HepG2 (cell line): ENCODE results near the gene SIN3A. TPM values are rescaled to one million over a fixed set of nuclear protein-coding genes. Genes with fewer than 3 reads are reported as not detected.

ENCODE experiments used
- ATAC-seq: fragments of 200-7000 bp; cut with Tn5 transposase; 3 replicates; pipeline ENCODE4 v1.9.1; 2020; ENCODE audit warnings: mild to moderate bottlenecking, moderate library complexity
- BruUV-seq: library from RNA; stranded (reverse); fragments of 400-500 nt; replicated peaks from 2 replicates; lab custom pipeline; 2021; lab: Mats Ljungman, UMichigan
- CTCF ChIA-PET: fragments of 300-600 bp; formaldehyde crosslinking; extraction: SDS; loops from one replicate; lab custom pipeline; 2021; ENCODE audit warnings: low total read pairs, inconsistent platforms, low intra/inter-chr PET ratio; lab: Yijun Ruan, JAX
- POLR2A ChIA-PET: fragments of 350-600 bp; sonication (Branson Sonifier 250); formaldehyde crosslinking; loops from one replicate; lab custom pipeline; 2020; ENCODE audit warnings: antibody characterized with exemption, inconsistent platforms; lab: Yijun Ruan, JAX
- DNase-seq: peaks from one replicate; pipeline ENCODE4 v3.0.0-alpha.2; 2015; ENCODE audit warnings: low spot score
- FAIRE-seq: peaks from 3 replicates; lab custom pipeline; 2011; peaks lifted over from hg19 to GRCh38; lab: Jason Lieb, UNC
- H2AFZ ChIP-seq: one replicate; pipeline ENCODE4 v1.6.1; 2011; ENCODE audit warnings: low read length, inconsistent platforms
- H3K27ac ChIP-seq: fragments of 300-600 bp; 3 replicates; pipeline ENCODE4 v1.8.0; 2011; ENCODE audit warnings: mixed run types, mild to moderate bottlenecking, mixed read lengths, low read length, inconsistent platforms; ENCODE audit not compliant: insufficient read depth; ENCODE audit errors: extremely low read length
- H3K27me3 ChIP-seq, 2 experiments: fragments of 200-600 bp in 1 of 2; 2 replicates in 1 of 2; 3 replicates in 1 of 2; pipeline versions ENCODE4 v1.6.0 to v1.8.0; 2011; ENCODE audit warnings: low read length in 2 of 2, mild to moderate bottlenecking in 2 of 2, moderate library complexity in 2 of 2, inconsistent platforms in 1 of 2; ENCODE audit not compliant: insufficient read depth in 2 of 2, control insufficient read depth in 1 of 2
- H3K36me3 ChIP-seq, 2 experiments: fragments of 200-600 bp in 1 of 2; replicated peaks in 1 of 2; 2 replicates in 1 of 2; 3 replicates in 1 of 2; pipeline versions ENCODE4 v1.5.1 to v1.8.0; 2011; ENCODE audit warnings: low read length in 2 of 2, inconsistent platforms in 1 of 2; ENCODE audit not compliant: insufficient read depth in 2 of 2, control insufficient read depth in 1 of 2
- H3K4me1 ChIP-seq: 2 replicates; pipeline ENCODE4 v1.5.1; 2012; ENCODE audit warnings: low read length, inconsistent platforms; ENCODE audit not compliant: insufficient read depth
- H3K4me2 ChIP-seq: 2 replicates; pipeline ENCODE4 v1.6.0; 2011; ENCODE audit warnings: low read depth, low read length, inconsistent platforms
- H3K4me3 ChIP-seq, 3 experiments: fragments of 200-600 bp in 1 of 3; sonication (generic), shearing (Covaris generic) in 1 of 3; replicated peaks in 1 of 3; 2 replicates each; pipeline ENCODE4 v1.5.1; 2011 to 2016; ENCODE audit warnings: low read length in 3 of 3, inconsistent platforms in 2 of 3, low read depth in 2 of 3, mild to moderate bottlenecking in 2 of 3, control low read depth in 1 of 3, mixed read lengths in 1 of 3; ENCODE audit not compliant: insufficient read depth in 1 of 3
- H3K79me2 ChIP-seq: one replicate; pipeline ENCODE4 v1.6.1; 2011; ENCODE audit warnings: low read length, inconsistent platforms; ENCODE audit not compliant: insufficient read depth
- H3K9ac ChIP-seq: 2 replicates; pipeline ENCODE4 v1.6.0; 2011; ENCODE audit warnings: mild to moderate bottlenecking, low read depth, low read length, inconsistent platforms; ENCODE audit not compliant: insufficient read depth
- H3K9me3 ChIP-seq: 2 replicates; pipeline ENCODE4 v1.5.1; 2012; ENCODE audit warnings: mild to moderate bottlenecking, low read length
- H4K20me1 ChIP-seq: 2 replicates; pipeline ENCODE4 v1.6.0; 2011; ENCODE audit warnings: inconsistent platforms, mild to moderate bottlenecking, low read length, moderate library complexity; ENCODE audit not compliant: insufficient read depth
- BATF2 ChIP-seq: sonication (generic); formaldehyde crosslinking; IDR thresholded peaks from 2 replicates; pipeline ENCODE4 v1.8.0; 2022; ENCODE audit warnings: mild to moderate bottlenecking, missing genetic modification reagents, moderate library complexity
- CENPBD1 ChIP-seq: sonication (generic); formaldehyde crosslinking; IDR thresholded peaks from 2 replicates; pipeline ENCODE4 v1.8.0; 2022; ENCODE audit warnings: missing genetic modification reagents, low read depth, mild to moderate bottlenecking, borderline replicate concordance
- NR2F1 ChIP-seq, 2 experiments: fragments of 450-650 bp in 1 of 2; formaldehyde crosslinking in 1 of 2; IDR thresholded peaks; 2 replicates each; pipeline versions ENCODE4 v1.5.0 to v1.6.1; 2016 to 2020; ENCODE audit warnings: mild to moderate bottlenecking in 1 of 2, missing compliant biosample characterization in 1 of 2, missing genetic modification reagents in 1 of 2, moderate library complexity in 1 of 2
- SETDB1 ChIP-seq: sonication (generic); formaldehyde crosslinking; IDR thresholded peaks from 2 replicates; pipeline ENCODE4 v1.5.1; 2020; ENCODE audit warnings: missing genetic modification reagents, mild to moderate bottlenecking, borderline replicate concordance
- SYNCRIP ChIP-seq: fragments of 200-400 bp; formaldehyde crosslinking; IDR thresholded peaks from 2 replicates; pipeline ENCODE4 v1.6.1; 2018; ENCODE audit warnings: mild to moderate bottlenecking, low read depth, low read length; ENCODE audit not compliant: insufficient read depth
- ZNF143 ChIP-seq: sonication (generic); formaldehyde crosslinking; IDR thresholded peaks from 2 replicates; pipeline ENCODE4 v1.4.0; 2020; ENCODE audit warnings: missing genetic modification reagents
- ZNF383 ChIP-seq: sonication (generic); formaldehyde crosslinking; IDR thresholded peaks from 2 replicates; pipeline ENCODE4 v1.4.0; 2020; ENCODE audit warnings: missing genetic modification reagents, mild to moderate bottlenecking, borderline replicate concordance
- ZNF574 ChIP-seq: sonication (generic); formaldehyde crosslinking; IDR thresholded peaks from 2 replicates; pipeline ENCODE4 v1.4.0; 2020; ENCODE audit warnings: missing genetic modification reagents
- ZNF607 ChIP-seq: sonication (generic); formaldehyde crosslinking; IDR thresholded peaks from 2 replicates; pipeline ENCODE4 v1.5.1; 2020; ENCODE audit warnings: missing genetic modification reagents, mild to moderate bottlenecking, borderline replicate concordance
- ZNF615 ChIP-seq: sonication (generic); formaldehyde crosslinking; IDR thresholded peaks from 2 replicates; pipeline ENCODE4 v1.5.0; 2020; ENCODE audit warnings: mild to moderate bottlenecking, missing genetic modification reagents, borderline replicate concordance
- ZSCAN31 ChIP-seq: sonication (generic); formaldehyde crosslinking; IDR thresholded peaks from 2 replicates; pipeline ENCODE4 v1.5.0; 2020; ENCODE audit warnings: low read depth, mild to moderate bottlenecking, missing genetic modification reagents
- WGBS: methylation state at CpG from one replicate; pipeline ENCODE4 v1.1.6; 2017; ENCODE audit warnings: low lambda C conversion rate; 5-methylcytosine and 5-hydroxymethylcytosine counted together
- in situ Hi-C: cut with HindIII; loops from 2 replicates; pipeline ENCODE4 v1.10.0; 2017; ENCODE audit warnings: low pct_unique_long_range_greater_than_20kb; ENCODE audit not compliant: extremely low pct_ligation_motif_present
- intact Hi-C: fragments of 100-400 bp; cut with micrococcal nuclease; formaldehyde crosslinking; loops from one replicate; pipeline ENCODE4 v1.10.0; 2022; ENCODE audit not compliant: unreplicated experiment
- polyA plus RNA-seq, 8 experiments: library from polyadenylated mRNA; depleted of rRNA in 3 of 8; stranded (reverse) in 7 of 8; unstranded in 1 of 8; fragments of >200 nt; fragmentation: Illumina TruSeq in 4 of 8; extraction: Trizol in 4 of 8; gene quantifications; 2 replicates each; pipeline versions ENCODE4 v1.2.1 to v1.2.3, GENCODE V29; 2011 to 2016; ENCODE audit warnings: low read depth in 4 of 8, missing spikeins in 1 of 8, mixed read lengths in 1 of 8; ENCODE audit not compliant: insufficient read depth in 1 of 8
- total RNA-seq, 5 experiments: library from RNA; depleted of rRNA; stranded (reverse); fragments of >200 nt; fragmentation: Illumina TruSeq; extraction: Trizol; gene quantifications; 2 replicates each; pipeline ENCODE4 v1.2.3, GENCODE V29; 2016; ENCODE audit warnings: low read depth in 1 of 5

The SIN3A gene
- total and polyA plus RNA-seq, 2 of the 13 experiments (the other 11 are each of a cell fraction or from before 2014, with no cell fraction given) = 16.1 to 28.1 TPM

GRCh38 chr15:75431270-75431669 lies 20.2 kb downstream of the SIN3A start:
- H3K4me1 ChIP-seq = no peaks in the 10 kb centered on the region
- no peaks in the 10 kb centered on the region for H3K9me3 ChIP-seq
- ATAC-seq = no peak
- H4K20me1 ChIP-seq = peaks cover 5% of the 10 kb centered on the region
- in situ Hi-C loops = no loop called here
- H3K27ac ChIP-seq = no peak overlapping the region
- intact Hi-C loops = no loop called here
- FAIRE-seq = no peak
- ChIA-PET POLR2A (no interaction called here), CTCF (no interaction called here)
- no peak overlapping the region for H3K9ac ChIP-seq
- peaks cover 11 to 44% of the 10 kb centered on the region in 2 experiments for H3K36me3 ChIP-seq
- DNase-seq = no peak
- TF ChIP-seq SYNCRIP (no peak), BATF2 (CRISPR knock-in tag) (no peak), ZNF615 (CRISPR knock-in tag) (no peak), ZNF383 (CRISPR knock-in tag) (no peak), ZNF574 (no peak), ZSCAN31 (CRISPR knock-in tag) (no peak), CENPBD1 (no peak), ZNF143 (CRISPR knock-in tag) (no peak), SETDB1 (CRISPR knock-in tag) (no peak), NR2F1 (CRISPR knock-in tag; IDR thresholded peaks at IDR 0.05) (no peak), ZNF607 (CRISPR knock-in tag) (no peak)
- no peak overlapping the region for H3K4me2 ChIP-seq
- BruUV-seq = no TSS peak
- H2AFZ ChIP-seq = no peak overlapping the region
- peaks cover 45% of the 10 kb centered on the region for H3K79me2 ChIP-seq
- WGBS = 100% methylated on average over 2 of the region's 2 CpGs
- H3K27me3 ChIP-seq = no peaks in the 10 kb centered on the region
- no peak overlapping the region for H3K4me3 ChIP-seq
